Measurements from ENCODE around the gene AUTS2. TPM values are rescaled to one million over a fixed set of nuclear protein-coding genes. Genes with fewer than 3 reads are reported as not detected.

Gene AUTS2
- total and polyA plus RNA-seq, 9 of the 15 experiments (the other 6 are each of a cell fraction or from before 2014, with no cell fraction given) = 0.58 TPM; not detected in 8

DNA sequence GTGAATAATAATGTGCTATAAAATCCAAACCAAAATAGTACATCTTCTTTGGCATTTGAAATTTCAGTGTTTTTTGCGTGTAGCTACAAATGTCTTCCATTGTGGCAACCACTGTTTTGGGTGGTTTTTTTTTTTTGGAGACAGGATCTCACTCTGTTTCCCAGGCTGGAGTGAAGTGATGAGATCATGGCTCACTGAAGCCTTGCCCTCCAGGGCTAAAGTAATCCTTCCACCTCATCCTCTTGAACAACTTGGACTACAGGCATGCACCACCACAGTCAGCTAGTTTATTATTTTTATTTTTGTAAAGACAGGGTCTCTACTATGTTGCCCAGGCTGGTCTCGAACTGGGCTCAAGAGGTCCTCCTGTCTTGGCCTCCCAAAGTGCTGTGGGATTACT lies 455.1 kb downstream of the AUTS2 start:
- no peaks in the 10 kb centered on the region for H3K36me3 ChIP-seq (ENCODE audit: control insufficient read depth, insufficient read depth, low read length)
- H4K20me1 ChIP-seq (replicated peaks; ENCODE audit: control insufficient read depth, insufficient read depth, low read length) = no peaks in the 10 kb centered on the region
- ATAC-seq (no peak), FAIRE-seq (no peak), DNase-seq (ENCODE audit: extremely low read depth in 1 of 4, low spot score in 3 of 4) (no peak)
- no TSS peak for BruUV-seq (replicated peaks)
- ChIA-PET CTCF (ENCODE audit: low intra/inter-chr PET ratio) (no interaction called here), POLR2A (no interaction called here)
- TF ChIP-seq RB1 (IDR thresholded peaks at IDR 0.05; ENCODE audit: low read depth) (no peak), MYNN (IDR thresholded peaks at IDR 0.05) (no peak), MYNN (CRISPR knock-in tag; IDR thresholded peaks at IDR 0.05) (no peak), GATA2 (CRISPR knock-in tag; IDR thresholded peaks at IDR 0.05) (no peak), TCF3 (CRISPR knock-in tag; IDR thresholded peaks at IDR 0.05) (no peak), ZNF174 (CRISPR knock-in tag; IDR thresholded peaks at IDR 0.05) (no peak)
- TF ChIP-seq, protein P1, sequence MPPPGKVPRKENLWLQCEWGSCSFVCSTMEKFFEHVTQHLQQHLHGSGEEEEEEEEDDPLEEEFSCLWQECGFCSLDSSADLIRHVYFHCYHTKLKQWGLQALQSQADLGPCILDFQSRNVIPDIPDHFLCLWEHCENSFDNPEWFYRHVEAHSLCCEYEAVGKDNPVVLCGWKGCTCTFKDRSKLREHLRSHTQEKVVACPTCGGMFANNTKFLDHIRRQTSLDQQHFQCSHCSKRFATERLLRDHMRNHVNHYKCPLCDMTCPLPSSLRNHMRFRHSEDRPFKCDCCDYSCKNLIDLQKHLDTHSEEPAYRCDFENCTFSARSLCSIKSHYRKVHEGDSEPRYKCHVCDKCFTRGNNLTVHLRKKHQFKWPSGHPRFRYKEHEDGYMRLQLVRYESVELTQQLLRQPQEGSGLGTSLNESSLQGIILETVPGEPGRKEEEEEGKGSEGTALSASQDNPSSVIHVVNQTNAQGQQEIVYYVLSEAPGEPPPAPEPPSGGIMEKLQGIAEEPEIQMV (tag; conservative IDR thresholded peaks at IDR 0.05; ENCODE audit: low read depth) = no peak
- TF ChIP-seq, protein P2, sequence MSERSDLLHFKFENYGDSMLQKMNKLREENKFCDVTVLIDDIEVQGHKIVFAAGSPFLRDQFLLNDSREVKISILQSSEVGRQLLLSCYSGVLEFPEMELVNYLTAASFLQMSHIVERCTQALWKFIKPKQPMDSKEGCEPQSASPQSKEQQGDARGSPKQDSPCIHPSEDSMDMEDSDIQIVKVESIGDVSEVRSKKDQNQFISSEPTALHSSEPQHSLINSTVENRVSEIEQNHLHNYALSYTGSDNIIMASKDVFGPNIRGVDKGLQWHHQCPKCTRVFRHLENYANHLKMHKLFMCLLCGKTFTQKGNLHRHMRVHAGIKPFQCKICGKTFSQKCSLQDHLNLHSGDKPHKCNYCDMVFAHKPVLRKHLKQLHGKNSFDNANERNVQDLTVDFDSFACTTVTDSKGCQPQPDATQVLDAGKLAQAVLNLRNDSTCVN (CRISPR knock-in tag; IDR thresholded peaks at IDR 0.05) = no peak
- 0% methylated on average over 2 of the region's 2 CpGs for WGBS (ENCODE audit: insufficient coverage, low coverage, missing lambda C conversion rate)
- H3K4me3 ChIP-seq = no peak overlapping the region
- no peaks in the 10 kb centered on the region for H3K9me3 ChIP-seq (replicated peaks; ENCODE audit: control insufficient read depth, insufficient read depth, low read depth, low read length)
- no peaks in the 10 kb centered on the region for H3K4me1 ChIP-seq (replicated peaks in 1 of 2; ENCODE audit: control insufficient read depth in 2 of 2, insufficient read depth in 2 of 2, low read length in 2 of 2)
- H3K79me2 ChIP-seq (ENCODE audit: control insufficient read depth, insufficient read depth, low read length) = no peaks in the 10 kb centered on the region
- no peaks in the 10 kb centered on the region for H3K27me3 ChIP-seq (ENCODE audit: control insufficient read depth in 2 of 2, insufficient read depth in 2 of 2, low read length in 2 of 2)
- intact Hi-C loops (cut with micrococcal nuclease) (no loop called here), in situ Hi-C loops (cut with MboI) (no loop called here)
- no peak overlapping the region for H3K9ac ChIP-seq (ENCODE audit: insufficient read depth in 1 of 2, low read depth in 2 of 2, low read length in 2 of 2)
- no peak overlapping the region for H3K27ac ChIP-seq (ENCODE audit: extremely low read depth, low read depth, low read length)
- H3K4me2 ChIP-seq (ENCODE audit: insufficient read depth, low read length) = no peak overlapping the region
- H2AFZ ChIP-seq (ENCODE audit: low read depth, low read length) = no peak overlapping the region
- no peaks in the 10 kb centered on the region for H3K9me1 ChIP-seq (ENCODE audit: control insufficient read depth, insufficient read depth, low read length)
